HepG2 (cell line): Measurements from ENCODE around the gene SIVA1. TPM values are rescaled to one million over a fixed set of nuclear protein-coding genes. Genes with fewer than 3 reads are reported as not detected.

Source experiments
- ATF7 ChIP-seq, 2 experiments: fragments of 450-650 bp in 1 of 2; sonication (generic) in 1 of 2; formaldehyde crosslinking in 1 of 2; IDR thresholded peaks; 2 replicates each; pipeline versions ENCODE4 v1.4.0 to v1.6.1; 2016 to 2020; ENCODE audit warnings: antibody characterized with exemption in 1 of 2, mild to moderate bottlenecking in 1 of 2, missing genetic modification reagents in 1 of 2
- CBFB ChIP-seq: sonication (generic); formaldehyde crosslinking; IDR thresholded peaks from 2 replicates; pipeline ENCODE4 v1.4.0; 2020; ENCODE audit warnings: missing genetic modification reagents
- EP300 ChIP-seq, 3 experiments: sonication (generic) in 1 of 3; formaldehyde crosslinking in 1 of 3; IDR thresholded peaks; 2 replicates each; pipeline versions ENCODE4 v1.5.1 to v1.6.1; 2011 to 2020; ENCODE audit warnings: low read depth in 2 of 3, low read length in 2 of 3, borderline replicate concordance in 1 of 3, improper control_type of control experiment in 1 of 3, mild to moderate bottlenecking in 1 of 3, missing genetic modification reagents in 1 of 3, moderate library complexity in 1 of 3
- FOSL2 ChIP-seq: sonication (generic); formaldehyde crosslinking; IDR thresholded peaks from 2 replicates; pipeline ENCODE4 v1.4.0; 2020; ENCODE audit warnings: missing genetic modification reagents
- KDM5A ChIP-seq: fragments of 200-600 bp; sonication (generic); IDR thresholded peaks from 2 replicates; pipeline ENCODE4 v1.7.0; 2018; ENCODE audit warnings: antibody characterized with exemption, mild to moderate bottlenecking, low read length, borderline replicate concordance
- NONO ChIP-seq, 2 experiments: fragments of 450-650 bp in 1 of 2; sonication (generic) in 1 of 2; formaldehyde crosslinking in 1 of 2; IDR thresholded peaks in 1 of 2; conservative IDR thresholded peaks in 1 of 2; 2 replicates each; pipeline versions ENCODE4 v1.6.1 to v1.8.0; 2017 to 2022; ENCODE audit warnings: mild to moderate bottlenecking in 1 of 2, missing genetic modification reagents in 1 of 2, moderate library complexity in 1 of 2
- NR2F6 ChIP-seq, 2 experiments: IDR thresholded peaks; 2 replicates each; pipeline ENCODE4 v1.6.1; 2016; ENCODE audit warnings: antibody characterized with exemption in 1 of 2, mild to moderate bottlenecking in 1 of 2
- RARA ChIP-seq: IDR thresholded peaks from 2 replicates; pipeline ENCODE4 v1.6.1; 2016; ENCODE audit warnings: missing genetic modification reagents, missing compliant biosample characterization
- XBP1 ChIP-seq: sonication (generic); formaldehyde crosslinking; IDR thresholded peaks from 2 replicates; pipeline ENCODE4 v1.5.0; 2020; ENCODE audit warnings: missing genetic modification reagents
- ZBTB26 ChIP-seq: IDR thresholded peaks from 2 replicates; pipeline ENCODE4 v1.6.1; 2016; ENCODE audit warnings: missing compliant biosample characterization, missing genetic modification reagents, borderline replicate concordance
- ZFP90 ChIP-seq: sonication (generic); formaldehyde crosslinking; IDR thresholded peaks from 2 replicates; pipeline ENCODE4 v1.8.0; 2022; ENCODE audit warnings: missing genetic modification reagents, mild to moderate bottlenecking, inconsistent platforms, borderline replicate concordance
- ZFYVE20 ChIP-seq: sonication (generic); formaldehyde crosslinking; IDR thresholded peaks from 2 replicates; pipeline ENCODE4 v1.8.0; 2023; ENCODE audit warnings: low read depth, mild to moderate bottlenecking, moderate library complexity, missing genetic modification reagents, borderline replicate concordance
- ZNF33B ChIP-seq: sonication (generic); formaldehyde crosslinking; IDR thresholded peaks from 2 replicates; pipeline ENCODE4 v1.5.1; 2020; ENCODE audit warnings: mild to moderate bottlenecking, missing genetic modification reagents
- ZNF782 ChIP-seq: sonication (generic); formaldehyde crosslinking; IDR thresholded peaks from 2 replicates; pipeline ENCODE4 v1.4.0; 2020; ENCODE audit warnings: missing genetic modification reagents, mild to moderate bottlenecking, borderline replicate concordance
- polyA plus RNA-seq, 8 experiments: library from polyadenylated mRNA; depleted of rRNA in 3 of 8; stranded (reverse) in 7 of 8; unstranded in 1 of 8; fragments of >200 nt; fragmentation: Illumina TruSeq in 4 of 8; extraction: Trizol in 4 of 8; gene quantifications; 2 replicates each; pipeline versions ENCODE4 v1.2.1 to v1.2.3, GENCODE V29; 2011 to 2016; ENCODE audit warnings: low read depth in 4 of 8, missing spikeins in 1 of 8, mixed read lengths in 1 of 8; ENCODE audit not compliant: insufficient read depth in 1 of 8
- total RNA-seq, 5 experiments: library from RNA; depleted of rRNA; stranded (reverse); fragments of >200 nt; fragmentation: Illumina TruSeq; extraction: Trizol; gene quantifications; 2 replicates each; pipeline ENCODE4 v1.2.3, GENCODE V29; 2016; ENCODE audit warnings: low read depth in 1 of 5
- TF ChIP-seq, protein P1 (sequence below): sonication (generic); formaldehyde crosslinking; IDR thresholded peaks from 2 replicates; pipeline ENCODE4; 2020; ENCODE audit warnings: missing genetic modification reagents, mild to moderate bottlenecking, borderline replicate concordance
- TF ChIP-seq, protein P2 (sequence below): IDR thresholded peaks from 2 replicates; pipeline ENCODE4 v1.6.1; 2018; ENCODE audit warnings: missing genetic modification reagents
- TF ChIP-seq, protein P3 (sequence below): sonication (generic); formaldehyde crosslinking; conservative IDR thresholded peaks from 2 replicates; pipeline ENCODE4 v1.4.0; 2020; ENCODE audit warnings: missing genetic modification reagents
- TF ChIP-seq, protein P4 (sequence below): sonication (generic); formaldehyde crosslinking; IDR thresholded peaks from 2 replicates; pipeline ENCODE4 v1.5.1; 2020; ENCODE audit warnings: missing genetic modification reagents, mild to moderate bottlenecking, borderline replicate concordance

SIVA1 gene
- total and polyA plus RNA-seq, 2 of the 13 experiments (the other 11 are each of a cell fraction or from before 2014, with no cell fraction given), result 123 to 186 TPM

GRCh38 chr14:104800015-104800770 lies 47.2 kb downstream of the SIVA1 start (continued):
- TF ChIP-seq, protein P1, sequence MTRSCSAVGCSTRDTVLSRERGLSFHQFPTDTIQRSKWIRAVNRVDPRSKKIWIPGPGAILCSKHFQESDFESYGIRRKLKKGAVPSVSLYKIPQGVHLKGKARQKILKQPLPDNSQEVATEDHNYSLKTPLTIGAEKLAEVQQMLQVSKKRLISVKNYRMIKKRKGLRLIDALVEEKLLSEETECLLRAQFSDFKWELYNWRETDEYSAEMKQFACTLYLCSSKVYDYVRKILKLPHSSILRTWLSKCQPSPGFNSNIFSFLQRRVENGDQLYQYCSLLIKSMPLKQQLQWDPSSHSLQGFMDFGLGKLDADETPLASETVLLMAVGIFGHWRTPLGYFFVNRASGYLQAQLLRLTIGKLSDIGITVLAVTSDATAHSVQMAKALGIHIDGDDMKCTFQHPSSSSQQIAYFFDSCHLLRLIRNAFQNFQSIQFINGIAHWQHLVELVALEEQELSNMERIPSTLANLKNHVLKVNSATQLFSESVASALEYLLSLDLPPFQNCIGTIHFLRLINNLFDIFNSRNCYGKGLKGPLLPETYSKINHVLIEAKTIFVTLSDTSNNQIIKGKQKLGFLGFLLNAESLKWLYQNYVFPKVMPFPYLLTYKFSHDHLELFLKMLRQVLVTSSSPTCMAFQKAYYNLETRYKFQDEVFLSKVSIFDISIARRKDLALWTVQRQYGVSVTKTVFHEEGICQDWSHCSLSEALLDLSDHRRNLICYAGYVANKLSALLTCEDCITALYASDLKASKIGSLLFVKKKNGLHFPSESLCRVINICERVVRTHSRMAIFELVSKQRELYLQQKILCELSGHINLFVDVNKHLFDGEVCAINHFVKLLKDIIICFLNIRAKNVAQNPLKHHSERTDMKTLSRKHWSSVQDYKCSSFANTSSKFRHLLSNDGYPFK (CRISPR knock-in tag), result 0 out of 2 replicates have a peak, but pooled peaks have one; percentile 15
- 0 out of 4 replicates have a peak, but pooled peaks of 1 of the 2 experiments have one; percentile 34 for TF ChIP-seq EP300 (IDR thresholded peaks at IDR 0.05; ENCODE audit: low read depth in 2 of 2, low read length in 2 of 2)
- TF ChIP-seq EP300 (CRISPR knock-in tag; IDR thresholded peaks at IDR 0.05; ENCODE audit: borderline replicate concordance), result no peak
- TF ChIP-seq NR2F6 (IDR thresholded peaks at IDR 0.05), result no peak
- TF ChIP-seq NR2F6 (CRISPR knock-in tag; IDR thresholded peaks at IDR 0.05), result peak; percentile 28; the same call in 1 of the 2 replicates
- TF ChIP-seq NONO (IDR thresholded peaks at IDR 0.05), result no peak
- TF ChIP-seq NONO (CRISPR knock-in tag; conservative IDR thresholded peaks at IDR 0.05), result peak; percentile 58; the same call in 1 of the 2 replicates
- 0 out of 2 replicates have a peak, but pooled peaks have one; percentile 34 for TF ChIP-seq RARA (CRISPR knock-in tag)
- no peak for TF ChIP-seq ZFP90 (CRISPR knock-in tag)
- 0 out of 2 replicates have a peak, but pooled peaks have one; percentile 45 for TF ChIP-seq ZNF33B
- TF ChIP-seq ATF7 (IDR thresholded peaks at IDR 0.05), result no peak
- peak; percentile 86 for TF ChIP-seq ATF7 (CRISPR knock-in tag; IDR thresholded peaks at IDR 0.05)
- TF ChIP-seq XBP1 (CRISPR knock-in tag), result no peak
- TF ChIP-seq, protein P2, sequence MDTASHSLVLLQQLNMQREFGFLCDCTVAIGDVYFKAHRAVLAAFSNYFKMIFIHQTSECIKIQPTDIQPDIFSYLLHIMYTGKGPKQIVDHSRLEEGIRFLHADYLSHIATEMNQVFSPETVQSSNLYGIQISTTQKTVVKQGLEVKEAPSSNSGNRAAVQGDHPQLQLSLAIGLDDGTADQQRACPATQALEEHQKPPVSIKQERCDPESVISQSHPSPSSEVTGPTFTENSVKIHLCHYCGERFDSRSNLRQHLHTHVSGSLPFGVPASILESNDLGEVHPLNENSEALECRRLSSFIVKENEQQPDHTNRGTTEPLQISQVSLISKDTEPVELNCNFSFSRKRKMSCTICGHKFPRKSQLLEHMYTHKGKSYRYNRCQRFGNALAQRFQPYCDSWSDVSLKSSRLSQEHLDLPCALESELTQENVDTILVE, result peak; percentile 87; the same call in 1 of the 2 replicates
- TF ChIP-seq, protein P3, sequence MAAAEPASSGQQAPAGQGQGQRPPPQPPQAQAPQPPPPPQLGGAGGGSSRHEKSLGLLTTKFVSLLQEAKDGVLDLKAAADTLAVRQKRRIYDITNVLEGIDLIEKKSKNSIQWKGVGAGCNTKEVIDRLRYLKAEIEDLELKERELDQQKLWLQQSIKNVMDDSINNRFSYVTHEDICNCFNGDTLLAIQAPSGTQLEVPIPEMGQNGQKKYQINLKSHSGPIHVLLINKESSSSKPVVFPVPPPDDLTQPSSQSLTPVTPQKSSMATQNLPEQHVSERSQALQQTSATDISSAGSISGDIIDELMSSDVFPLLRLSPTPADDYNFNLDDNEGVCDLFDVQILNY (CRISPR knock-in tag), result no peak
- TF ChIP-seq CBFB (CRISPR knock-in tag), result peak; percentile 36; the same call in 1 of the 2 replicates
- no peak for TF ChIP-seq ZNF782 (CRISPR knock-in tag)
- TF ChIP-seq, protein P4, sequence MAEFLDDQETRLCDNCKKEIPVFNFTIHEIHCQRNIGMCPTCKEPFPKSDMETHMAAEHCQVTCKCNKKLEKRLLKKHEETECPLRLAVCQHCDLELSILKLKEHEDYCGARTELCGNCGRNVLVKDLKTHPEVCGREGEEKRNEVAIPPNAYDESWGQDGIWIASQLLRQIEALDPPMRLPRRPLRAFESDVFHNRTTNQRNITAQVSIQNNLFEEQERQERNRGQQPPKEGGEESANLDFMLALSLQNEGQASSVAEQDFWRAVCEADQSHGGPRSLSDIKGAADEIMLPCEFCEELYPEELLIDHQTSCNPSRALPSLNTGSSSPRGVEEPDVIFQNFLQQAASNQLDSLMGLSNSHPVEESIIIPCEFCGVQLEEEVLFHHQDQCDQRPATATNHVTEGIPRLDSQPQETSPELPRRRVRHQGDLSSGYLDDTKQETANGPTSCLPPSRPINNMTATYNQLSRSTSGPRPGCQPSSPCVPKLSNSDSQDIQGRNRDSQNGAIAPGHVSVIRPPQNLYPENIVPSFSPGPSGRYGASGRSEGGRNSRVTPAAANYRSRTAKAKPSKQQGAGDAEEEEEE (CRISPR knock-in tag), result no peak
- TF ChIP-seq KDM5A, result peak; percentile 60; the same call in 1 of the 2 replicates
- TF ChIP-seq ZBTB26, result 0 out of 2 replicates have a peak, but pooled peaks have one; percentile 11
- TF ChIP-seq ZFYVE20 (CRISPR knock-in tag), result no peak
- peak; percentile 49 for TF ChIP-seq FOSL2
